ENCODE measurements around the gene IFNK. TPM values are rescaled to one million over a fixed set of nuclear protein-coding genes. Genes with fewer than 3 reads are reported as not detected.

Gene IFNK
- polyA plus RNA-seq, 1 of the 3 experiments (the other 2 are of a cell fraction), result not detected

DNA sequence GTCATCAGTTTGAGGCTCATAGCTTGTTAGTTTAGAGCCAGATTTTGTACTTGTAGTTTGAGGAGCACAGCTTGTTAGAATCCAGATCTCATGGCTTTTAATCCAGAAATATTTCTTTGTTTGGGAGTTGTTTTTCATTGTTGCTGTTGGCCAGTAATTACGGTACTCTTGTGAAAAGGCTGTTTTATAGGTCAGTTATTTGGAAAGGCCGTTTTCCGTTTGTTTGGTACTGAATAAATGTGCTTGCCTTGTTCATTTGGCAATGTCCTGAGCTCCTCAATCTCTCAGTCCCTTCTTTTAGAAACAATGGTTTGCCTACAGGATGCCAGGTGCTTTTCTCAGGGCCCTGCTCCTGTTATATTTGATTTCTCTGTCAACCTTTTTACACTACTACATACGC lies 10.0 kb downstream of the IFNK start (continued):
- TF ChIP-seq, protein P1, sequence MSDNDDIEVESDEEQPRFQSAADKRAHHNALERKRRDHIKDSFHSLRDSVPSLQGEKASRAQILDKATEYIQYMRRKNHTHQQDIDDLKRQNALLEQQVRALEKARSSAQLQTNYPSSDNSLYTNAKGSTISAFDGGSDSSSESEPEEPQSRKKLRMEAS (IDR thresholded peaks at IDR 0.05; ENCODE audit: low read depth), result no peak
- TF ChIP-seq FOXM1 (IDR thresholded peaks at IDR 0.05; ENCODE audit: low read depth) (no peak), EP300 (IDR thresholded peaks at IDR 0.05; ENCODE audit: borderline replicate concordance in 1 of 2, low read depth in 1 of 2, low read length in 1 of 2) (no peak), TEAD4 (IDR thresholded peaks at IDR 0.05; ENCODE audit: borderline replicate concordance, insufficient read depth) (no peak), ELF1 (IDR thresholded peaks at IDR 0.05) (no peak), TAF1 (IDR thresholded peaks at IDR 0.05; ENCODE audit: borderline replicate concordance, low read depth, low read length) (no peak)
- TF ChIP-seq, protein P2, sequence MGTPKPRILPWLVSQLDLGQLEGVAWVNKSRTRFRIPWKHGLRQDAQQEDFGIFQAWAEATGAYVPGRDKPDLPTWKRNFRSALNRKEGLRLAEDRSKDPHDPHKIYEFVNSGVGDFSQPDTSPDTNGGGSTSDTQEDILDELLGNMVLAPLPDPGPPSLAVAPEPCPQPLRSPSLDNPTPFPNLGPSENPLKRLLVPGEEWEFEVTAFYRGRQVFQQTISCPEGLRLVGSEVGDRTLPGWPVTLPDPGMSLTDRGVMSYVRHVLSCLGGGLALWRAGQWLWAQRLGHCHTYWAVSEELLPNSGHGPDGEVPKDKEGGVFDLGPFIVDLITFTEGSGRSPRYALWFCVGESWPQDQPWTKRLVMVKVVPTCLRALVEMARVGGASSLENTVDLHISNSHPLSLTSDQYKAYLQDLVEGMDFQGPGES (IDR thresholded peaks at IDR 0.05; ENCODE audit: low read depth, low read length), result no peak
- TF ChIP-seq, protein P3, sequence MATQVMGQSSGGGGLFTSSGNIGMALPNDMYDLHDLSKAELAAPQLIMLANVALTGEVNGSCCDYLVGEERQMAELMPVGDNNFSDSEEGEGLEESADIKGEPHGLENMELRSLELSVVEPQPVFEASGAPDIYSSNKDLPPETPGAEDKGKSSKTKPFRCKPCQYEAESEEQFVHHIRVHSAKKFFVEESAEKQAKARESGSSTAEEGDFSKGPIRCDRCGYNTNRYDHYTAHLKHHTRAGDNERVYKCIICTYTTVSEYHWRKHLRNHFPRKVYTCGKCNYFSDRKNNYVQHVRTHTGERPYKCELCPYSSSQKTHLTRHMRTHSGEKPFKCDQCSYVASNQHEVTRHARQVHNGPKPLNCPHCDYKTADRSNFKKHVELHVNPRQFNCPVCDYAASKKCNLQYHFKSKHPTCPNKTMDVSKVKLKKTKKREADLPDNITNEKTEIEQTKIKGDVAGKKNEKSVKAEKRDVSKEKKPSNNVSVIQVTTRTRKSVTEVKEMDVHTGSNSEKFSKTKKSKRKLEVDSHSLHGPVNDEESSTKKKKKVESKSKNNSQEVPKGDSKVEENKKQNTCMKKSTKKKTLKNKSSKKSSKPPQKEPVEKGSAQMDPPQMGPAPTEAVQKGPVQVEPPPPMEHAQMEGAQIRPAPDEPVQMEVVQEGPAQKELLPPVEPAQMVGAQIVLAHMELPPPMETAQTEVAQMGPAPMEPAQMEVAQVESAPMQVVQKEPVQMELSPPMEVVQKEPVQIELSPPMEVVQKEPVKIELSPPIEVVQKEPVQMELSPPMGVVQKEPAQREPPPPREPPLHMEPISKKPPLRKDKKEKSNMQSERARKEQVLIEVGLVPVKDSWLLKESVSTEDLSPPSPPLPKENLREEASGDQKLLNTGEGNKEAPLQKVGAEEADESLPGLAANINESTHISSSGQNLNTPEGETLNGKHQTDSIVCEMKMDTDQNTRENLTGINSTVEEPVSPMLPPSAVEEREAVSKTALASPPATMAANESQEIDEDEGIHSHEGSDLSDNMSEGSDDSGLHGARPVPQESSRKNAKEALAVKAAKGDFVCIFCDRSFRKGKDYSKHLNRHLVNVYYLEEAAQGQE (IDR thresholded peaks at IDR 0.05; ENCODE audit: low read depth, low read length), result no peak

DNA sequence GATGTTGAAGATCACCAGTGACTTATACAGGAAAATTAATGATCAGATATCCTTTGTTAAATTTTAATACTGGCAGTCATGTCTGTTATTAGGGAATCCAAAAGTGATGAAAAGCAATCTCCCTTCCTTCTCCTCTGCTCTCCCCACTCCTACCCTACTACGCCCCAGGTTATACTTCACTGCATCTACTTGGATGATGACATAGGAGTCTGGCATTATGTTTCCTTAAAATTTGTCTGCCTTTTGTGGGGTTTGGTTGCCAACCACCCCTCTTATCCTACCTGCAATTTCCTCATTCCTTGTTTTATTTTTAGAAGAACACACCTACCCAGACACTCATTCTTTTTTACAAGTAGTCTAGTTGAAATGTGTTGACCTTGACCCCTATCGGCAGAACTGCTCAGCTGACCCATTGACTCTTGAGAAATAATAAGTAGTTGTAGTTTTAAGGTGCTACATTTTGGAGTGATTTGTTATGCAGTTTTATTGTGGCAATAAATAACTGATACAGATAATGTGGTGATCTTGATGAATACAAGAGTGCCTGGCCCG lies 10.6 kb downstream of the IFNK start:
- no peaks in the 10 kb centered on the region for H3K36me3 ChIP-seq (replicated peaks in 1 of 2; ENCODE audit: control insufficient read depth in 1 of 2, insufficient read depth in 2 of 2, low read length in 1 of 2)
- H3K9me2 ChIP-seq, result no peaks in the 10 kb centered on the region
- H3K27me3 ChIP-seq (ENCODE audit: insufficient read depth), result no peaks in the 10 kb centered on the region
- POLR2A ChIA-PET, result no interaction called here
- no peaks in the 10 kb centered on the region for H3K79me2 ChIP-seq (ENCODE audit: insufficient read depth)
- CTCF ChIA-PET, result interaction anchor here (1.2 kb wide), 1 partner anchor 201 kb away, joined by 3 read pairs; no protein-coding TSS in a partner anchor
- no peak for DNase-seq
- no peaks in the 10 kb centered on the region for H4K20me1 ChIP-seq (ENCODE audit: insufficient read depth)
- 100% methylated on average over 3 of the region's 3 CpGs for WGBS (ENCODE audit: low lambda C conversion rate)
- peaks cover 0 to 4% of the 10 kb centered on the region in 2 experiments; a peak in 1 of 4 replicates for H3K4me1 ChIP-seq (ENCODE audit: control insufficient read depth in 1 of 2, insufficient read depth in 2 of 2, low read depth in 1 of 2, low read length in 1 of 2)
- H3F3A ChIP-seq (replicated peaks; ENCODE audit: insufficient read depth), result no peaks in the 10 kb centered on the region
- no peaks in the 10 kb centered on the region for H3K9me3 ChIP-seq
- TF ChIP-seq TCF12 (IDR thresholded peaks at IDR 0.05) (no peak), FOSL2 (IDR thresholded peaks at IDR 0.05; ENCODE audit: borderline replicate concordance, low read depth) (no peak), ELF1 (IDR thresholded peaks at IDR 0.05) (no peak), TAF1 (IDR thresholded peaks at IDR 0.05; ENCODE audit: borderline replicate concordance, low read depth, low read length) (no peak), RAD21 (IDR thresholded peaks at IDR 0.05; ENCODE audit: low read length) (no peak), RCOR1 (IDR thresholded peaks at IDR 0.05; ENCODE audit: low read length) (no peak)
- TF ChIP-seq, protein P4, sequence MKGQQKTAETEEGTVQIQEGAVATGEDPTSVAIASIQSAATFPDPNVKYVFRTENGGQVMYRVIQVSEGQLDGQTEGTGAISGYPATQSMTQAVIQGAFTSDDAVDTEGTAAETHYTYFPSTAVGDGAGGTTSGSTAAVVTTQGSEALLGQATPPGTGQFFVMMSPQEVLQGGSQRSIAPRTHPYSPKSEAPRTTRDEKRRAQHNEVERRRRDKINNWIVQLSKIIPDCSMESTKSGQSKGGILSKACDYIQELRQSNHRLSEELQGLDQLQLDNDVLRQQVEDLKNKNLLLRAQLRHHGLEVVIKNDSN (IDR thresholded peaks at IDR 0.05; ENCODE audit: borderline replicate concordance, low read depth), result no peak
- TF ChIP-seq, protein P5, sequence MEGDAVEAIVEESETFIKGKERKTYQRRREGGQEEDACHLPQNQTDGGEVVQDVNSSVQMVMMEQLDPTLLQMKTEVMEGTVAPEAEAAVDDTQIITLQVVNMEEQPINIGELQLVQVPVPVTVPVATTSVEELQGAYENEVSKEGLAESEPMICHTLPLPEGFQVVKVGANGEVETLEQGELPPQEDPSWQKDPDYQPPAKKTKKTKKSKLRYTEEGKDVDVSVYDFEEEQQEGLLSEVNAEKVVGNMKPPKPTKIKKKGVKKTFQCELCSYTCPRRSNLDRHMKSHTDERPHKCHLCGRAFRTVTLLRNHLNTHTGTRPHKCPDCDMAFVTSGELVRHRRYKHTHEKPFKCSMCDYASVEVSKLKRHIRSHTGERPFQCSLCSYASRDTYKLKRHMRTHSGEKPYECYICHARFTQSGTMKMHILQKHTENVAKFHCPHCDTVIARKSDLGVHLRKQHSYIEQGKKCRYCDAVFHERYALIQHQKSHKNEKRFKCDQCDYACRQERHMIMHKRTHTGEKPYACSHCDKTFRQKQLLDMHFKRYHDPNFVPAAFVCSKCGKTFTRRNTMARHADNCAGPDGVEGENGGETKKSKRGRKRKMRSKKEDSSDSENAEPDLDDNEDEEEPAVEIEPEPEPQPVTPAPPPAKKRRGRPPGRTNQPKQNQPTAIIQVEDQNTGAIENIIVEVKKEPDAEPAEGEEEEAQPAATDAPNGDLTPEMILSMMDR (IDR thresholded peaks at IDR 0.05), result no peak
- no peak overlapping the region for H3K4me2 ChIP-seq
- no peak overlapping the region for H3K9ac ChIP-seq
- H3K4me3 ChIP-seq (ENCODE audit: low read depth in 2 of 2, low read length in 1 of 2), result no peak overlapping the region
- no peak overlapping the region for H3K27ac ChIP-seq (ENCODE audit: low read depth in 2 of 2, low read length in 1 of 2)
- no peak overlapping the region for H2AFZ ChIP-seq (ENCODE audit: low read depth)
